ENCODE results near the gene ZNF782. TPM values are rescaled to one million over a fixed set of nuclear protein-coding genes. Genes with fewer than 3 reads are reported as not detected.

ZNF782 gene
- polyA plus RNA-seq, 2 of the 4 experiments (the other 2 are of a cell fraction) = 1.9 to 2.1 TPM

- TF ChIP-seq HEYL (CRISPR knock-in tag; IDR thresholded peaks at IDR 0.05) (no peak), JUN (IDR thresholded peaks at IDR 0.05) (no peak), KDM1A (IDR thresholded peaks at IDR 0.05; ENCODE audit: low read depth) (no peak), MYC (IDR thresholded peaks at IDR 0.05; ENCODE audit: borderline replicate concordance, low read length) (no peak), USF2 (IDR thresholded peaks at IDR 0.05) (no peak), TFCP2L1 (CRISPR knock-in tag; IDR thresholded peaks at IDR 0.05) (no peak), ZNF302 (CRISPR knock-in tag; IDR thresholded peaks at IDR 0.05) (no peak), ZSCAN20 (CRISPR knock-in tag; IDR thresholded peaks at IDR 0.05) (no peak), SREBF2 (IDR thresholded peaks at IDR 0.05) (no peak), CTCF (IDR thresholded peaks at IDR 0.05) (no peak)
These were observed 84.3 kb downstream of the ZNF782 start (continued) for GRCh38 chr9:96769989-96770388.

Other genes starting within 250 kb of the ZNF782 start
- 17.3 and 19.6 TPM in 2 replicates for gene CDC14B, start 234.7 kb downstream of the ZNF782 start, polyA plus RNA-seq (2011; rRNA removed)
- 9.6 to 10.2 TPM (median 9.9 TPM) in 3 replicates for gene CDC14B, start 234.7 kb downstream of the ZNF782 start, polyA plus RNA-seq (2017; fragmentation: RNase III; extraction: RNeasy Plus Mini Kit Qiagen cat#74134 plus additional on column Dnase treatment)
- 10.2 and 11.4 TPM in 2 replicates for gene PRXL2C, start 199.2 kb downstream of the ZNF782 start, polyA plus RNA-seq (2011; rRNA removed)
- gene PRXL2C, start 199.2 kb downstream of the ZNF782 start, polyA plus RNA-seq (2017; fragmentation: RNase III; extraction: RNeasy Plus Mini Kit Qiagen cat#74134 plus additional on column Dnase treatment) = 7.6 to 7.9 TPM (median 7.7 TPM) in 3 replicates
- gene ZNF510, start 76.4 kb downstream of the ZNF782 start, polyA plus RNA-seq (2011; rRNA removed) = 8.1 and 10.4 TPM in 2 replicates
- gene ZNF510, start 76.4 kb downstream of the ZNF782 start, polyA plus RNA-seq (2017; fragmentation: RNase III; extraction: RNeasy Plus Mini Kit Qiagen cat#74134 plus additional on column Dnase treatment) = 5.3 to 5.6 TPM (median 5.4 TPM) in 3 replicates
- not detected in 2 replicates for gene NUTM2G, start 74.3 kb upstream of the ZNF782 start, polyA plus RNA-seq (2011; rRNA removed)
- not detected in 3 replicates for gene NUTM2G, start 74.3 kb upstream of the ZNF782 start, polyA plus RNA-seq (2017; fragmentation: RNase III; extraction: RNeasy Plus Mini Kit Qiagen cat#74134 plus additional on column Dnase treatment)
- 11.3 and 13.4 TPM in 2 replicates for gene CTSV, start 184.6 kb upstream of the ZNF782 start, polyA plus RNA-seq (2011; rRNA removed)
- 13.2 to 14.9 TPM (median 14.1 TPM) in 3 replicates for gene CTSV, start 184.6 kb upstream of the ZNF782 start, polyA plus RNA-seq (2017; fragmentation: RNase III; extraction: RNeasy Plus Mini Kit Qiagen cat#74134 plus additional on column Dnase treatment)

Data from A549 (cell line).